H9 (cell line): ENCODE data around the gene HAUS8. TPM values are rescaled to one million over a fixed set of nuclear protein-coding genes. Genes with fewer than 3 reads are reported as not detected.

ENCODE experiments used
- DNase-seq: peaks from one replicate; pipeline ENCODE4 v3.0.0-alpha.2; 2017
- H2AFZ ChIP-seq: one replicate; pipeline ENCODE4 v1.6.1; 2013; ENCODE audit warnings: mild to moderate bottlenecking, low read length, control low read depth, moderate library complexity
- H2AK5ac ChIP-seq: 2 replicates; pipeline ENCODE4 v1.6.1; 2013; ENCODE audit warnings: low read length, control low read depth, mixed read lengths; ENCODE audit not compliant: insufficient read length
- H2BK120ac ChIP-seq: one replicate; pipeline ENCODE4 v1.6.1; 2013; ENCODE audit warnings: low read depth, mild to moderate bottlenecking, low read length, control low read depth, inconsistent platforms; ENCODE audit not compliant: poor library complexity, severe bottlenecking
- H2BK12ac ChIP-seq: 2 replicates; pipeline ENCODE4 v1.6.1; 2013; ENCODE audit warnings: low read length, control low read depth, mixed read lengths, low read depth; ENCODE audit not compliant: insufficient read length
- H2BK15ac ChIP-seq: 2 replicates; pipeline ENCODE4 v1.6.1; 2013; ENCODE audit warnings: low read depth, low read length, control low read depth
- H2BK20ac ChIP-seq: one replicate; pipeline ENCODE4 v1.6.1; 2013; ENCODE audit warnings: low read depth, mild to moderate bottlenecking, low read length, control low read depth, inconsistent platforms; ENCODE audit not compliant: poor library complexity, severe bottlenecking
- H2BK5ac ChIP-seq: 2 replicates; pipeline ENCODE4 v1.6.1; 2013; ENCODE audit warnings: low read length, control low read depth, mixed read lengths; ENCODE audit not compliant: insufficient read length
- H3K14ac ChIP-seq: 2 replicates; pipeline ENCODE4 v1.6.1; 2013; ENCODE audit warnings: low read length, control low read depth; ENCODE audit not compliant: insufficient read depth
- H3K18ac ChIP-seq: 2 replicates; pipeline ENCODE4 v1.6.1; 2013; ENCODE audit warnings: low read depth, mild to moderate bottlenecking, mixed read lengths, low read length, control low read depth; ENCODE audit not compliant: insufficient read length
- H3K23ac ChIP-seq: 2 replicates; pipeline ENCODE4 v1.6.1; 2013; ENCODE audit warnings: low read length, control low read depth, mixed read lengths, low read depth; ENCODE audit not compliant: insufficient read length
- H3K23me2 ChIP-seq: 2 replicates; pipeline ENCODE4 v1.6.1; 2013; ENCODE audit warnings: low read depth, mild to moderate bottlenecking, mixed read lengths, low read length, control low read depth; ENCODE audit not compliant: insufficient read length, poor library complexity, severe bottlenecking
- H3K27ac ChIP-seq: 2 replicates; pipeline ENCODE4 v1.5.1; 2013; ENCODE audit warnings: low read length, control low read depth, mixed read lengths, low read depth; ENCODE audit not compliant: insufficient read length
- H3K27me3 ChIP-seq: 2 replicates; pipeline ENCODE4 v1.6.1; 2013; ENCODE audit warnings: low read length, control low read depth, inconsistent platforms; ENCODE audit not compliant: insufficient read depth
- H3K4ac ChIP-seq: 2 replicates; pipeline ENCODE4 v1.6.1; 2013; ENCODE audit warnings: low read depth, mild to moderate bottlenecking, control low read depth, inconsistent platforms, low read length, moderate library complexity
- H3K4me1 ChIP-seq: 2 replicates; pipeline ENCODE4 v1.6.1; 2013; ENCODE audit warnings: low read length, control low read depth, inconsistent platforms; ENCODE audit not compliant: insufficient read depth
- H3K4me2 ChIP-seq: 2 replicates; pipeline ENCODE4 v1.6.1; 2013; ENCODE audit warnings: low read length, control low read depth, mixed read lengths; ENCODE audit not compliant: insufficient read length, insufficient read depth
- H3K56ac ChIP-seq: 2 replicates; pipeline ENCODE4 v1.6.1; 2013; ENCODE audit warnings: low read depth, mild to moderate bottlenecking, mixed read lengths, low read length, control low read depth; ENCODE audit not compliant: insufficient read length
- H3K79me1 ChIP-seq: 2 replicates; pipeline ENCODE4 v1.6.1; 2013; ENCODE audit warnings: low read depth, mild to moderate bottlenecking, moderate library complexity, low read length, control low read depth, inconsistent platforms; ENCODE audit not compliant: insufficient read depth, poor library complexity, severe bottlenecking
- H3K79me2 ChIP-seq: 2 replicates; pipeline ENCODE4 v1.6.1; 2013; ENCODE audit warnings: low read length, control low read depth, inconsistent platforms; ENCODE audit not compliant: insufficient read depth
- H3K9ac ChIP-seq: 2 replicates; pipeline ENCODE4 v1.6.1; 2013; ENCODE audit warnings: low read length, control low read depth, mixed read lengths; ENCODE audit not compliant: insufficient read length; ENCODE audit errors: extremely low read depth
- H3K9me3 ChIP-seq: one replicate; pipeline ENCODE4 v1.6.1; 2013; ENCODE audit warnings: low read depth, low read length, inconsistent platforms; ENCODE audit not compliant: control insufficient read depth
- H3T11ph ChIP-seq: one replicate; pipeline ENCODE4 v1.6.1; 2013; ENCODE audit warnings: mild to moderate bottlenecking, low read length, control low read depth, inconsistent platforms
- H4K20me1 ChIP-seq: one replicate; pipeline ENCODE4 v1.6.1; 2013; ENCODE audit not compliant: control insufficient read depth, insufficient read length, insufficient read depth
- H4K5ac ChIP-seq: 2 replicates; pipeline ENCODE4 v1.6.1; 2013; ENCODE audit warnings: low read depth, mild to moderate bottlenecking, mixed read lengths, low read length, control low read depth; ENCODE audit not compliant: insufficient read length
- H4K8ac ChIP-seq: replicated peaks from 2 replicates; pipeline ENCODE4 v1.6.1; 2013; ENCODE audit warnings: low read length, control low read depth, mixed read lengths, low read depth; ENCODE audit not compliant: insufficient read length
- H4K91ac ChIP-seq: 2 replicates; pipeline ENCODE4 v1.6.1; 2013; ENCODE audit warnings: low read depth, mild to moderate bottlenecking, moderate library complexity, mixed read lengths, low read length, control low read depth; ENCODE audit not compliant: insufficient read length
- H3K27ac Mint-ChIP-seq, 3 experiments: 2 replicates in 2 of 3; 3 replicates in 1 of 3; pipeline ENCODE4 v1.8.0; 2020 to 2021; ENCODE audit warnings: mixed read lengths in 3 of 3, mild to moderate bottlenecking in 1 of 3, moderate library complexity in 1 of 3
- H3K27me3 Mint-ChIP-seq: 2 replicates; pipeline ENCODE4 v1.8.0; 2021; ENCODE audit warnings: low read depth, mild to moderate bottlenecking, moderate library complexity, mixed read lengths
- H3K36me3 Mint-ChIP-seq, 3 experiments: 2 replicates in 2 of 3; 3 replicates in 1 of 3; pipeline ENCODE4 v1.8.0; 2020 to 2021; ENCODE audit warnings: low read depth in 3 of 3, mixed read lengths in 3 of 3; ENCODE audit not compliant: insufficient read depth in 1 of 3
- H3K4me1 Mint-ChIP-seq, 2 experiments: 2 replicates each; pipeline ENCODE4 v1.8.0; 2020; ENCODE audit warnings: mixed read lengths in 2 of 2
- H3K4me3 Mint-ChIP-seq, 2 experiments: 2 replicates in 1 of 2; 3 replicates in 1 of 2; pipeline ENCODE4 v1.8.0; 2020 to 2021; ENCODE audit warnings: mild to moderate bottlenecking in 2 of 2, mixed read lengths in 2 of 2, moderate library complexity in 1 of 2
- H3K9me3 Mint-ChIP-seq, 2 experiments: 2 replicates in 1 of 2; 3 replicates in 1 of 2; pipeline ENCODE4 v1.8.0; 2020; ENCODE audit warnings: mild to moderate bottlenecking in 2 of 2, mixed read lengths in 2 of 2, moderate library complexity in 1 of 2
- WGBS: extraction: QIAGEN DNeasy Blood & Tissue Kit; methylation state at CpG from one replicate; pipeline ENCODE4 v1.1.7; 2013; ENCODE audit warnings: missing lambda C conversion rate, low lambda C conversion rate, mixed read lengths; ENCODE audit not compliant: insufficient read length; ENCODE audit errors: extremely low coverage; 5-methylcytosine and 5-hydroxymethylcytosine counted together
- total RNA-seq: library from RNA; stranded (reverse); gene quantifications from 2 replicates; pipeline ENCODE4 v1.2.1, GENCODE V29; 2021
- TF ChIP-seq, protein P1 (sequence below): fragments of 200-600 bp; sonication (generic); conservative IDR thresholded peaks from 3 replicates; pipeline ENCODE4 v1.8.0; 2021; ENCODE audit warnings: antibody characterized with exemption, mild to moderate bottlenecking

Gene HAUS8
- total RNA-seq, 1 experiment from 2014 or later: 27.8 TPM

DNA sequence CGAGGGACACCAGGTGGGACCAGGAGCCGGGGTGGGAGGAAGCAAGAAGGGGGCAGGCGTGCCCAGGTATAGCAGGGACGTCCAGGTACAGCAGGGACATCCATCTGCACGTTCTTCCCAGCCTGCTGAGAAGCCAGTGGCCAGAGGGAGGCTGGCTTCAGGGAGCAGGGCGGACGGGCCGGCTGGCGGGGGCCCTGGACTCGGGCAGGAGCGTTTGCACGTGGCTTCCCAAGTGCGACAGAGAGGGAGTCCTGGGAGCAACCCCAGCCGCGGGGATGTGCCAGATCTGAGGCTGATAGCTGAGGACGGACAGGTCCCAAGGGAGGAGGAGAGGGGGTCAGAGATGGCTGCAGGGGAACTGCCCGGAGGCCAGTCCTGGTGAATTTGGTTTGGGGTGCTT is 37.0 kb upstream of the HAUS8 start:
- TF ChIP-seq, protein P1, sequence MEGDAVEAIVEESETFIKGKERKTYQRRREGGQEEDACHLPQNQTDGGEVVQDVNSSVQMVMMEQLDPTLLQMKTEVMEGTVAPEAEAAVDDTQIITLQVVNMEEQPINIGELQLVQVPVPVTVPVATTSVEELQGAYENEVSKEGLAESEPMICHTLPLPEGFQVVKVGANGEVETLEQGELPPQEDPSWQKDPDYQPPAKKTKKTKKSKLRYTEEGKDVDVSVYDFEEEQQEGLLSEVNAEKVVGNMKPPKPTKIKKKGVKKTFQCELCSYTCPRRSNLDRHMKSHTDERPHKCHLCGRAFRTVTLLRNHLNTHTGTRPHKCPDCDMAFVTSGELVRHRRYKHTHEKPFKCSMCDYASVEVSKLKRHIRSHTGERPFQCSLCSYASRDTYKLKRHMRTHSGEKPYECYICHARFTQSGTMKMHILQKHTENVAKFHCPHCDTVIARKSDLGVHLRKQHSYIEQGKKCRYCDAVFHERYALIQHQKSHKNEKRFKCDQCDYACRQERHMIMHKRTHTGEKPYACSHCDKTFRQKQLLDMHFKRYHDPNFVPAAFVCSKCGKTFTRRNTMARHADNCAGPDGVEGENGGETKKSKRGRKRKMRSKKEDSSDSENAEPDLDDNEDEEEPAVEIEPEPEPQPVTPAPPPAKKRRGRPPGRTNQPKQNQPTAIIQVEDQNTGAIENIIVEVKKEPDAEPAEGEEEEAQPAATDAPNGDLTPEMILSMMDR: no peak
- no peaks in the 10 kb centered on the region for H3K27me3 ChIP-seq
- Mint-ChIP-seq H3K36me3 (peaks cover 12 to 21% (median 13%) of the 10 kb centered on the region in 3 experiments; a peak in 5 of 7 replicates), H3K27ac (peak overlapping the region in 1 of 3 experiments; percentile 87; a peak in 1 of 7 replicates), H3K4me1 (peaks cover 26 to 30% of the 10 kb centered on the region in 2 experiments), H3K4me3 (no peak overlapping the region), H3K27me3 (no peaks in the 10 kb centered on the region; the same call in none of the 2 replicates), H3K9me3 (no peaks in the 10 kb centered on the region; a peak in 1 of 5 replicates)
- H2AFZ ChIP-seq: no peak overlapping the region
- no peak overlapping the region for H4K91ac ChIP-seq
- H2BK12ac ChIP-seq: no peak overlapping the region
- H2BK120ac ChIP-seq: no peak overlapping the region
- no peaks in the 10 kb centered on the region for H3K9me3 ChIP-seq
- H3K79me1 ChIP-seq: no peaks in the 10 kb centered on the region
- no peaks in the 10 kb centered on the region for H3K23me2 ChIP-seq
- no peak overlapping the region for H4K5ac ChIP-seq
- no peak overlapping the region for H3K56ac ChIP-seq
- no peak overlapping the region for H2BK20ac ChIP-seq
- no peak overlapping the region for H3T11ph ChIP-seq
- H2BK5ac ChIP-seq: no peak overlapping the region
- no peak overlapping the region for H3K23ac ChIP-seq
- no peak overlapping the region for H3K14ac ChIP-seq
- no peak overlapping the region for H3K18ac ChIP-seq
- no peak overlapping the region for H3K9ac ChIP-seq
- no peak overlapping the region for H2BK15ac ChIP-seq
- H3K4me2 ChIP-seq: no peak overlapping the region
- no peak for DNase-seq
- WGBS: no CpG with 5 or more reads among the region's 17 CpGs
- no peak overlapping the region for H4K8ac ChIP-seq
- H3K4me1 ChIP-seq: peaks cover 7% of the 10 kb centered on the region; the same call in 1 of the 2 replicates
- no peak overlapping the region for H2AK5ac ChIP-seq
- H3K4ac ChIP-seq: no peak overlapping the region
- H3K79me2 ChIP-seq: no peaks in the 10 kb centered on the region
- H3K27ac ChIP-seq: no peak overlapping the region
- H4K20me1 ChIP-seq: peaks cover 2% of the 10 kb centered on the region
